GM19467 (cell line): ENCODE results near the gene ADGRA1.
"Not testable (repeated sequence)": the region's sequence is repeated elsewhere in the genome, so short reads cannot be mapped to it uniquely, and the experiment has no call there.

Experiments
- ATAC-seq: cut with Tn5 transposase; IDR thresholded peaks from one replicate; pipeline ENCODE4 v1.9.1; 2021; ENCODE audit warnings: mild to moderate bottlenecking, moderate library complexity; ENCODE audit not compliant: unreplicated experiment

ADGRA1 gene

GRCh38 chr10:133087679-133088178, at the start of gene ADGRA1:
Gene ADGRA1 (plus strand): TSS chr10:133087924. CDS start chr10:133088910, 986 bp downstream.
- ATAC-seq = no peak

- no peak for ATAC-seq
Measured at GRCh38 chr10:133038036-133038823, 49.5 kb upstream of the ADGRA1 start.

GRCh38 chr10:133039107-133039802, 48.5 kb upstream of the ADGRA1 start:
- ATAC-seq = no peak

GRCh38 chr10:133039803-133040165, 47.9 kb upstream of the ADGRA1 start:
- ATAC-seq = no peak

GRCh38 chr10:133040198-133040597, 47.5 kb upstream of the ADGRA1 start:
- ATAC-seq = no peak

GRCh38 chr10:133041101-133041500, 46.6 kb upstream of the ADGRA1 start:
- no peak for ATAC-seq

GRCh38 chr10:133042061-133042460, 45.7 kb upstream of the ADGRA1 start:
- ATAC-seq = no peak

- no peak for ATAC-seq
Measured at GRCh38 chr10:133042816-133043215, 44.9 kb upstream of the ADGRA1 start.

GRCh38 chr10:133043541-133044225, 44.0 kb upstream of the ADGRA1 start:
- no peak for ATAC-seq

GRCh38 chr10:133044401-133044811, 43.3 kb upstream of the ADGRA1 start:
- no peak for ATAC-seq

- ATAC-seq = no peak
Measured at GRCh38 chr10:133045556-133046389, 42.0 kb upstream of the ADGRA1 start.

GRCh38 chr10:133046390-133046765, 41.3 kb upstream of the ADGRA1 start:
- ATAC-seq = no peak

GRCh38 chr10:133047526-133048123, 40.1 kb upstream of the ADGRA1 start:
- ATAC-seq = no peak

GRCh38 chr10:133048266-133048665, 39.5 kb upstream of the ADGRA1 start:
- ATAC-seq = no peak

- no peak for ATAC-seq
Measured at GRCh38 chr10:133048926-133049325, 38.8 kb upstream of the ADGRA1 start.

GRCh38 chr10:133049639-133050038, 38.1 kb upstream of the ADGRA1 start:
- ATAC-seq = no peak

- no peak for ATAC-seq
Measured at GRCh38 chr10:133050371-133050770, 37.4 kb upstream of the ADGRA1 start.

GRCh38 chr10:133052076-133052475, 35.6 kb upstream of the ADGRA1 start:
- no peak for ATAC-seq

GRCh38 chr10:133053527-133054133, 34.1 kb upstream of the ADGRA1 start:
- ATAC-seq = not testable (repeated sequence)

GRCh38 chr10:133055470-133055869, 32.3 kb upstream of the ADGRA1 start:
- ATAC-seq = no peak
